Naive thymus-derived CD8-positive, alpha-beta T cell (primary cell): Measurements from ENCODE around the gene TAF3. TPM values are rescaled to one million over a fixed set of nuclear protein-coding genes. Genes with fewer than 3 reads are reported as not detected.
"Not testable (repeated sequence)": the region's sequence is repeated elsewhere in the genome, so short reads cannot be mapped to it uniquely, and the experiment has no call there.

Experiments used
- ATAC-seq, 2 donors: fragments of 150-1000 bp; cut with Tn5 transposase in 1 of 2; sonication (Bioruptor Pico), chemical (Tn5 transposase) in 1 of 2; 1 replicate in 1 of 2; 2 replicates in 1 of 2; pipeline ENCODE4 v1.10.0; 2021; ENCODE audit warnings: mild to moderate bottlenecking in 2 of 2, moderate library complexity in 2 of 2
- POLR2A ChIA-PET: fragments of 350-600 bp; sonication (Branson Sonifier 250); formaldehyde crosslinking; loops from one replicate; lab custom pipeline; 2021; ENCODE audit warnings: antibody characterized with exemption; lab: Charles Lee
- DNase-seq, 10 donors: peaks; one replicate each; pipeline versions ENCODE4 v3.0.0 to v3.0.0-alpha.2; 2020 to 2022
- H3K27ac Mint-ChIP-seq, 10 donors: one replicate each; pipeline ENCODE4 v1.8.0; 2020 to 2022; ENCODE audit warnings: mild to moderate bottlenecking in 10 of 10, mixed read lengths in 10 of 10, moderate library complexity in 4 of 10, inconsistent platforms in 1 of 10
- H3K27me3 Mint-ChIP-seq, 5 donors: one replicate each; pipeline ENCODE4 v1.8.0; 2021 to 2022; ENCODE audit warnings: mixed read lengths in 5 of 5
- H3K36me3 Mint-ChIP-seq, 3 donors: one replicate each; pipeline ENCODE4 v1.8.0; 2020 to 2022; ENCODE audit warnings: mixed read lengths in 3 of 3, mild to moderate bottlenecking in 2 of 3, inconsistent platforms in 1 of 3
- H3K4me1 Mint-ChIP-seq, 4 donors: one replicate each; pipeline ENCODE4 v1.8.0; 2021 to 2022; ENCODE audit warnings: mixed read lengths in 4 of 4
- H3K4me3 Mint-ChIP-seq, 10 donors: one replicate each; pipeline ENCODE4 v1.8.0; 2020 to 2022; ENCODE audit warnings: mild to moderate bottlenecking in 10 of 10, mixed read lengths in 10 of 10, moderate library complexity in 6 of 10, inconsistent platforms in 1 of 10
- H3K9me3 Mint-ChIP-seq, 9 donors: one replicate each; pipeline ENCODE4 v1.8.0; 2020 to 2022; ENCODE audit warnings: mixed read lengths in 9 of 9, mild to moderate bottlenecking in 3 of 9, inconsistent platforms in 1 of 9, moderate library complexity in 1 of 9
- polyA plus RNA-seq, 3 donors: library from polyadenylated mRNA; unstranded; fragments of 300-500 nt; fragmentation: Illumina TruSeq; gene quantifications; one replicate each; pipeline ENCODE4 v1.2.3, GENCODE V29; 2021
- total RNA-seq, 8 experiments: library from RNA in 2 of 8; stranded (reverse) in 2 of 8; gene quantifications; one replicate each; pipeline ENCODE4 v1.2.3 and lab custom pipeline; 2021 to 2026

TAF3 gene
- total and polyA plus RNA-seq, 5 experiments from 2014 or later = 6.8 to 24.6 (median 16.4) TPM

DNA sequence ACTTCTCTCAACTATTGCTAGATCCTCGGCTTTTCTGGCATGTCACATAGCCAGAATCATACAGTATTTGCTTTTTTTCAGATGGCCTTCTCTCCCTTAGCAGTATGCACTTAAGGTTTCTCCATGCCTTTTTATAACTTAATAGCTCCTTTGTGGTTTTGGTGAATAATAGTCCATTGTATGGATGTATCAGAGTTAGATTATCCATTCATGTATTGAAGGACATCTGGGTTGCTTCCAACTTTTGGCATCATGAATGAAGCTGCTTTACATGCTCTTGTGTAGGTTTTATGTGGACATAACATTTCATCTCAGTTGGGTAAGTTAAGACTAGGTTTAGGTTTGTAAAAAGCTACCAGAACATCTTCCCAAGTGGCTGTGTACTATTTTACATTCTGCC lies 25.8 kb upstream of the TAF3 start:
- no peak for DNase-seq
- peak overlapping the region in 7 of 10 donors; percentile 1 to 39 (median 25) for H3K4me3 Mint-ChIP-seq
- ATAC-seq = no peak
- peaks cover 8 to 58% (median 15%) of the 10 kb centered on the region in 3 donors for H3K36me3 Mint-ChIP-seq
- no peaks in the 10 kb centered on the region for H3K27me3 Mint-ChIP-seq
- POLR2A ChIA-PET = interaction anchor here (1.3 kb wide), 1 partner anchor 25 kb away, joined by 6 read pairs; the partner anchor contains the start of gene TAF3
- H3K27ac Mint-ChIP-seq = peak overlapping the region in 3 of 10 donors; percentile 7 to 51 (median 45)
- H3K9me3 Mint-ChIP-seq = no peaks in the 10 kb centered on the region
- H3K4me1 Mint-ChIP-seq = peaks cover 33 to 79% (median 74%) of the 10 kb centered on the region in 4 donors

DNA sequence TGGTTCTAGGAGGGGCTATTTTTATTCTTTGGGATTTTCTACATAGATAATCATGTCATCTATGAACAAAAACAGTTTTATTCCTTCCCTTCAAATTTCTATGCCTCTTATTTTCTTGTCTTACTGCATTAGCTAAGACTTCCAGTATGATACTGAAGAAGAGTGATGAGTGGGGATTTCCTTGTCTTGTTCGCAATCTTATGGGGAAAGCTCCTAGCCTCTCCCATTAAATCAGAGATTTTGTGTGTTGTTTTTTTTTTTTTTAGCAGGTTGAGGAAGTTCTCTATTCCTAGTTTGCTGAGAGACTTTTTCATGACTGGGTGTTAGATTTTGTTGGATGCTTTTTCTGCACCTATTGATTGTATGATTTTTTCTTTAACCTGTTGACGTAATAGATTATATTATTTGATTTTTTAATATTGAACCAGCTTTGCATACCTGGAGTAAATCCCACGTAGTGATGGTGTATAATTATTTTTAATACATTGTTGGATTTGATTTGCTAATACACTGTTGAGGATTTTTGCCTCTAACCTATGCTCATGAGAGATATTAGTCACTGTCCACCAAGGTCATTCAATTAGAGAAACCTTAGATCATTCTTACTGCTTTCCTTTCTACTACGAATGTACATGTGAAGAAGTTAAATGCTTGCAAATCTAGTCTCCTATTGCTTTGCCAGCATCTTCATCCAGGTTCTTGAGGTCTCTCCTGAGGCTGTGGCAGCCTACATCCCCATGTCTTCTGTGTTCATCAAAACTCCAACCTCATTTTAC lies 23.9 kb upstream of the TAF3 start:
- ATAC-seq = no peak
- Mint-ChIP-seq H3K4me1 (peaks cover 28 to 69% (median 64%) of the 10 kb centered on the region in 4 donors), H3K27me3 (no peaks in the 10 kb centered on the region), H3K4me3 (peak overlapping the region in 6 of 10 donors; percentile 3 to 36 (median 24)), H3K36me3 (peaks cover 8 to 76% (median 15%) of the 10 kb centered on the region in 3 donors), H3K9me3 (no peaks in the 10 kb centered on the region), H3K27ac (peak overlapping the region in 2 of 10 donors; percentile 17 to 47)
- no peak for DNase-seq
- POLR2A ChIA-PET = interaction anchor here (0.7 kb wide), 1 partner anchor 21 kb away, joined by 3 read pairs; no protein-coding TSS in a partner anchor

DNA sequence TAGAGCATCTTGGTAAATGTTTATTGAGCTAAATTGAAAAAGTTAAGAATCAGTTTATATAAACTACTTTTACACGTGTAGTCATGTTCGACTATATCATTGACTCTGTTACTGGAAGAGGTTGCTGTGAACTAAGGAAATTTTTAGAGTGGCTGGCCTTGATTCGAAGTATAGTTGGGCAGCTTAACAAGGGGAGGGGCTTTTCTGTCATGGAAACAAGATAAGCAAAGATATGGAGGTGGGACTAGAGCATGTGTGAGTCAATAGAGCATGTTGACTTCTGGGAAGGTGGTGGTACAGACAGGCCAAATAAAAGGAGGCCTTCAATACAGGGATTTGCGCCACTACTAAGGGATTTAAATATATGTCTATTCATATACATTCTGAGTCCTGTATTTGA lies 22.7 kb upstream of the TAF3 start:
- Mint-ChIP-seq H3K4me3 (peak overlapping the region in 1 of 10 donors; percentile 1), H3K9me3 (no peaks in the 10 kb centered on the region), H3K27ac (peak overlapping the region in 3 of 10 donors; percentile 6 to 42 (median 19)), H3K4me1 (peaks cover 27 to 57% (median 54%) of the 10 kb centered on the region in 4 donors), H3K27me3 (no peaks in the 10 kb centered on the region), H3K36me3 (peaks cover 8 to 83% (median 19%) of the 10 kb centered on the region in 3 donors)
- ATAC-seq = no peak
- POLR2A ChIA-PET = no interaction called here
- DNase-seq = no peak

DNA sequence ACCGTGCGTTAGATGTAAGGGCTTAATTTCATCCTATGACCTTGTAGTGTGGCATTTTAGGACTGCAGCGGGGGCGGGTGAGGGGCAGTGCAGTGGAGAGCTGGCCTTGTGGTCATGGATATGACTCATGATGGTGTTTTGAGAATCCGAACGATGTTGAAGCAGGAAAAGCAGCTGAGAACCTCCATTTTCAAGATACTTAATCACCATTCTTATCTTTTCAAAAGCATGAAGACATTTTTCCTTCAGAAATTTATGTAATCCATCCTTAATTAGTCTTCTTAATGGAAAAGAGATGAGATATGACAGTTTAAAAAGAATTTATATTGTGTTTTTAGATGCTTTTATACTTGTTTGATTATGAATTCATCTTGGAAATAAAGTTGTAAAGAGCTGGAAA lies 20.7 kb upstream of the TAF3 start:
- DNase-seq = no peak
- H3K4me1 Mint-ChIP-seq = peaks cover 15 to 39% (median 35%) of the 10 kb centered on the region in 4 donors
- POLR2A ChIA-PET = interaction anchor here (1.2 kb wide), 1 partner anchor 21 kb away, joined by 4 read pairs; the partner anchor contains the start of gene TAF3
- no peaks in the 10 kb centered on the region for H3K27me3 Mint-ChIP-seq
- H3K4me3 Mint-ChIP-seq = no peak overlapping the region
- no peak for ATAC-seq
- H3K9me3 Mint-ChIP-seq = no peaks in the 10 kb centered on the region
- H3K36me3 Mint-ChIP-seq = peaks cover 8 to 84% (median 21%) of the 10 kb centered on the region in 3 donors
- peak overlapping the region in 1 of 10 donors; percentile 45 for H3K27ac Mint-ChIP-seq

DNA sequence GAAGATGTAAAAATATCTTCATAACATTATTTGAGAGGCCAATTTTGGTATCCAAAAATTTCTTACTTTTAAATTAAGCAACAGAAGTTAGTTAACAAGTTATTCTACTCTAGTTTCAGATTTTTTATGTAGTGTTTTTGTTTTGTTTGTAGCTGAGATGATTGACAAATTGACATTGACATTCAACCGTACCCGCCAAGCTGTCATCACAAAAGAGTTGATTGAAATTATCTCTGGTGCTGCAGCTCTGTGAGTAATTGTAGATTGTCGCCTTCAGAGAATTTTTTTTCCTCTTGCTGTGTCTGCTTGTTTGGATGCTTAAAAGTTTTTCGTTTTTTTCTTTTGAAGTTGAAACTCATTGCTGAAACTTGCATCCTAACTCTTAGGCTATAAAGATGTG lies 15.7 kb upstream of the TAF3 start:
- Mint-ChIP-seq H3K36me3 (peaks cover 0 to 93% (median 21%) of the 10 kb centered on the region in 3 donors), H3K4me3 (no peak overlapping the region), H3K27ac (no peak overlapping the region), H3K27me3 (no peaks in the 10 kb centered on the region), H3K9me3 (no peaks in the 10 kb centered on the region), H3K4me1 (peaks cover 0 to 7% (median 0%) of the 10 kb centered on the region in 4 donors)
- no peak for ATAC-seq
- POLR2A ChIA-PET = no interaction called here
- no peak for DNase-seq

DNA sequence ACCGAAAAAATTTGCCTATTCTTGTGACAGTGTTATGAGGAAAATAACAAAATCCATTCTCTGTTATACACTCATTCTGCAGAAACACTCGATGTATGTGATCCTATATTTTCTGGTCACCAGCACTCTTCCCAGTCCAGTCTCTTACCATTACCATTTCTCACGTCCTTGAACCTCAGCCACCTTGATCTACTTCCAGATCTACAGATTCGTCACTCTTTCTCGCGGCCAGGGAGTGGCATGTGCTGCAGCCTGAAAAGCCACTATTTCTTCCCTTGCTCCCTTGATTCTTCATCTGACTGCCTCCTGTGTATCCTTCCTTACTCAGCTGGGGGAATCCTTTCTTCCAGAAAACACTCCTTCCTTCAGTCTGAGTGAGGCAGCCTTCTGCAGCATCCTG lies 14.1 kb upstream of the TAF3 start:
- Mint-ChIP-seq H3K27ac (peak overlapping the region in 3 of 10 donors; percentile 3 to 71 (median 19)), H3K4me1 (peaks cover 0 to 7% (median 0%) of the 10 kb centered on the region in 4 donors), H3K9me3 (no peaks in the 10 kb centered on the region), H3K27me3 (no peaks in the 10 kb centered on the region), H3K4me3 (no peak overlapping the region), H3K36me3 (peaks cover 0 to 84% (median 25%) of the 10 kb centered on the region in 3 donors)
- DNase-seq (no peak), ATAC-seq (no peak)
- POLR2A ChIA-PET = no interaction called here

DNA sequence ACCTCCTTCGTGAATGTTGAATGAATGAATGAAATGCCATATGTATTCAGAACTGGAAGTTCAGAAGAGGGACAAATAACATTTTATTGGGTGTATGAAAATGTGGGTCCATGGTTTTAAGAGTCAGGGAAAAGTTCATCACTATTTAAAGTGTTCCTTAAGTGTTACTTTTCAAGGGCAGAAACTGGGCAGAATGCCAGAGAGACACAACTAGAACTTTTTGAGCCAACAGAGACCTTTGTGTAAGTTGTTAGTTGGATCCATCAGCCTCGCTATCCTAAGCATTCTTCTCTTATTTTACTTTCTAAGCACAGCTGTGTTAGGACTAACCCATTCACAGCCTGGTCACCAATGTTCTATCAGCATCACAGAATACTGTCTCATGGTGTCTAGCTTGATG lies 13.6 kb upstream of the TAF3 start:
- ATAC-seq (no peak), DNase-seq (no peak)
- Mint-ChIP-seq H3K27ac (peak overlapping the region in 1 of 10 donors; percentile 71), H3K4me1 (peaks cover 0 to 7% (median 0%) of the 10 kb centered on the region in 4 donors), H3K36me3 (peaks cover 0 to 81% (median 21%) of the 10 kb centered on the region in 3 donors), H3K27me3 (no peaks in the 10 kb centered on the region), H3K4me3 (no peak overlapping the region), H3K9me3 (no peaks in the 10 kb centered on the region)
- POLR2A ChIA-PET = interaction anchor here (0.5 to 1.1 kb wide), 2 partner anchors 17 to 30 kb away, joined by 3 to 4 read pairs; partner anchors contain the start of genes ATP5F1C and KIN

DNA sequence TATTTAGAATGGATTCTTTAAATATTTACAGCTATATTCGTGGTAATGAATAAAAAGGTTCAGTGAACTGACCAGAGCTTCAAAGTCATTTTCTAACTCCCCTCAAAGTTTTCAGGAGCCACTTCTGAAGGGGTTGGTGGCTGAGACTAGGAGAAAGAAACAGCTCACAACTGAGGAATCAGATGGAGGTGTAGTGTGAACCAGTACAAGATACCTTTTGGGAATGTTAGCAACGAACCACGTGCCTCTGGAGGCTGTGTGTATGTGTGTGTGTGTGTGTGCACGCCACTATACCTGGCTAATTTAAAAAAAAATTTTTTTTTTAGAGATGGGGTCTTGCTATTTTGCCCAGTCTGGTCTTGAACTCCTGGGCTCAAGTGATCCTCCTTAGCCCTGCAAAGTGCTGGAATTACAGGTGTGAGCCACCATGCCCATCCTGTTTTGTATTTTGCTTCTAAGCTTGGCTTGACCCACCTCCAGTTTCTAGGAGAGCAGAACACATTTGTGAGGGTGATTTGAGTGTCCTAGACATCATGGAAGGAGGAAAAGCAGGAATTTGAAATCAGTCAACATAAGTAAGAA lies 9.5 kb upstream of the TAF3 start:
- DNase-seq (no peak), ATAC-seq (no peak)
- Mint-ChIP-seq H3K4me3 (no peak overlapping the region), H3K36me3 (peaks cover 0 to 44% (median 6%) of the 10 kb centered on the region in 3 donors), H3K27ac (peak overlapping the region in 2 of 10 donors; percentile 72 to 83), H3K27me3 (no peaks in the 10 kb centered on the region), H3K9me3 (no peaks in the 10 kb centered on the region), H3K4me1 (peaks cover 0 to 6% (median 2%) of the 10 kb centered on the region in 4 donors)
- POLR2A ChIA-PET = interaction anchor here (0.7 to 1.3 kb wide), 3 partner anchors 9 to 21 kb away, joined by 3 to 9 read pairs (median 4); partner anchors contain the start of genes ATP5F1C and KIN

DNA sequence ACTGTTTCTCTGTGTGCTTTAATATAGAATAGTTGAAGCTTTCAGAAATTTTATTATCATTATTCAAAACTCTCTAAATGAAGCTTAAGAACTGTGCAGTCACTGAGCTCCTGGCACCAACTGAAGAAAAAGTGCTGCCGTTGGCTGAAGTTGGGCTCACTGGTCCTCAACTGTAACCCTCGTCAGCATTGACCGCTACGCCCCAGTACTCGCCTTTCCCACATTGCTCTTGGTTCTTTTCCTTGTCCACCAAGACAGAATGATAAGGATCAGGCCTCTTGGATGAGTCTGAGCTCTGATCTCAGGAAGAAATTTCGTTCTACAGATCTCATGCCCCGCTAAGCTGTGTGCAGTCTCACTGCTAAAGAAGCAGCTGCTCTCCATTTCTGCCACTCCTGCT lies 7.9 kb upstream of the TAF3 start:
- Mint-ChIP-seq H3K4me1 (peaks cover 0 to 6% (median 1%) of the 10 kb centered on the region in 4 donors), H3K4me3 (no peak overlapping the region)

DNA sequence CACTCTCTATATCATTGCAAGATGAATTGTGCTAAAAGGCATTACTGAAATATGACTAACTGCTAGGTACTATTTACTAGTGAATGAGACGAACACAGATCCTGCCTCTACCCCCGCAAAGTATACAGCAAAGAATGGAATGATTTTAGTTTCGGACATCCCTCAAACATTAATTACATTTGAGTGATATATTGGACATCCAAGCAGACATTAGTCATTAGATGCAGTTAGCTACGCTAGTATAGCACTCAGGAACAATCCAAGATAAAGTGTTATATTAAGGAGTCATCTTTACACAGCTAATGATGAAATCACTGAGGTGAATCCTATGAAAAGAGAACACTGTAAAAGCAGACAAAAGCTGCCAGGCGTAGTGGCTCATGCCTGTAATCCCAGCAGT lies 7.3 kb upstream of the TAF3 start:
- Mint-ChIP-seq H3K4me1 (peaks cover 0 to 6% (median 1%) of the 10 kb centered on the region in 4 donors), H3K27me3 (peaks cover 0 to 3% (median 0%) of the 10 kb centered on the region in 5 donors), H3K4me3 (no peak overlapping the region), H3K9me3 (no peaks in the 10 kb centered on the region), H3K27ac (peak overlapping the region in 4 of 10 donors; percentile 4 to 34 (median 24)), H3K36me3 (peaks cover 0 to 22% (median 3%) of the 10 kb centered on the region in 3 donors)
- DNase-seq = no peak
- POLR2A ChIA-PET = no interaction called here
- no peak for ATAC-seq

More for the DNA sequence above, 7.9 kb upstream of the TAF3 start:
- POLR2A ChIA-PET = no interaction called here
- Mint-ChIP-seq H3K36me3 (peaks cover 0 to 27% (median 3%) of the 10 kb centered on the region in 3 donors), H3K9me3 (no peaks in the 10 kb centered on the region), H3K27me3 (peaks cover 0 to 3% (median 0%) of the 10 kb centered on the region in 5 donors), H3K27ac (peak overlapping the region in 4 of 10 donors; percentile 20 to 80 (median 28))
- DNase-seq (no peak), ATAC-seq (no peak)

DNA sequence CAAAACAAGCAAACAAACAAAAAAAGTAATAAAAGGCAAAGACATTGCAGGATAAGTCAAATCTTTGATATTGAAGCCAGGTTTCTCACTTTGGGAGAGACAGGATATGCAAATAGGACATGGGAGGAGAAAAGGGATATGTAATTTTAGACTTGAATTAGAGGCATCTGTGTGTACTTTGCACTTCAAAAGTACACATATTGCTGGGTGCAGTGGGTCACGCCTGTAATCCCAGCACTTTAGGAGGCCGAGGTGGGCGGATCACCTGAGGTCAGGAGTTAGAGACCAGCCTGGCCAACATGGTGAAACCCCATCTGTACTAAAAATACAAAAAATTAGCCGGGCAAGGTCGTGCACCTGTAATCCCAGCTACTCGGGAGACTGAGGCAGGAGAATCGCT lies 6.6 kb upstream of the TAF3 start:
- H3K9me3 Mint-ChIP-seq, H3K4me3 Mint-ChIP-seq, POLR2A ChIA-PET, H3K4me1 Mint-ChIP-seq, DNase-seq, H3K27me3 Mint-ChIP-seq, ATAC-seq: not testable (repeated sequence)
- Mint-ChIP-seq H3K36me3 (peaks cover 0 to 17% (median 3%) of the 10 kb centered on the region in 3 donors), H3K27ac (peak overlapping the region in 5 of 10 donors; percentile 20 to 64 (median 37))

DNA sequence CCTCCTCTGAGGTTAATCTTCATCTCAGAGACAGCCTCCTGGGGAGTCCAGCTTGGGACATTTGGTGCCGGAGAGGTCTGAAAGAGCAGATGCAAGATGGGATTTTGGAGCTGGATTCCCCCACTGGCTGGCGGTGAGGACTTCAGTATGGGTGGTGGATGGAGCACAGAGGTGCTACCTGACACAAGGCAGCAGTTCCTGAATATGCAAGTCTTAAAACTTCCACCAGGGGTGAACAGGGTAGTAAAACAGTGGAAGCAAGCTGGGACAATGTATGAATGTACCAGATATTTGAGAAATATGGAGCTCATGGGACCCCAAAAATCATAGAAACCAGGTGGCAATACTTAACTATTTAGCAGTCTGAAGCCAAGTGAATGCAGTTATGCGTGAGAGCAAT lies 4.8 kb upstream of the TAF3 start:
- Mint-ChIP-seq H3K4me1 (peaks cover 8 to 20% (median 15%) of the 10 kb centered on the region in 4 donors), H3K27ac (no peak overlapping the region), H3K27me3 (peaks cover 0 to 3% (median 0%) of the 10 kb centered on the region in 5 donors), H3K9me3 (no peaks in the 10 kb centered on the region), H3K4me3 (no peak overlapping the region), H3K36me3 (peaks cover 0 to 3% (median 0%) of the 10 kb centered on the region in 3 donors)
- no peak for DNase-seq
- POLR2A ChIA-PET = interaction anchor here (1.7 kb wide), 1 partner anchor 25 kb away, joined by 5 read pairs; the partner anchor contains the start of genes ATP5F1C and KIN
- no peak for ATAC-seq
